GM12872 (cell line): ENCODE data around the gene CCDC154.

Experiments used
- CTCF ChIP-seq: IDR thresholded peaks from 3 replicates; pipeline ENCODE4 v1.5.1; 2011; ENCODE audit warnings: low read depth, mild to moderate bottlenecking, low read length, moderate library complexity; ENCODE audit not compliant: insufficient read depth

CCDC154 gene

GRCh38 chr16:1401061-1401757 is 43.1 kb downstream of the CCDC154 start:
- TF ChIP-seq CTCF, result no peak

- TF ChIP-seq CTCF, result no peak
Measured at GRCh38 chr16:1398826-1399581, 45.4 kb downstream of the CCDC154 start.

- TF ChIP-seq CTCF, result no peak
Measured at GRCh38 chr16:1398351-1398750, 46.0 kb downstream of the CCDC154 start.

- no peak for TF ChIP-seq CTCF
Measured at GRCh38 chr16:1397779-1398178, 46.6 kb downstream of the CCDC154 start.

GRCh38 chr16:1395444-1396031 is 48.8 kb downstream of the CCDC154 start:
- TF ChIP-seq CTCF, result no peak

- TF ChIP-seq CTCF, result no peak
Measured at GRCh38 chr16:1394367-1394951, 49.9 kb downstream of the CCDC154 start.

GRCh38 chr16:1393613-1394176 is 50.7 kb downstream of the CCDC154 start:
- no peak for TF ChIP-seq CTCF
